K562 (cell line): ENCODE measurements around the gene RHBDD1.

ENCODE experiments used
- HDAC2 ChIP-seq: fragments of 450-650 bp; IDR thresholded peaks from 2 replicates; pipeline ENCODE4 v1.6.1; 2016; ENCODE audit warnings: mild to moderate bottlenecking
- MYBL2 ChIP-seq, 2 experiments: fragments of 450-650 bp in 1 of 2; sonication (generic) in 1 of 2; formaldehyde crosslinking in 1 of 2; IDR thresholded peaks; 2 replicates each; pipeline versions ENCODE4 v1.6.1 to v1.8.1; 2017 to 2022; ENCODE audit warnings: borderline replicate concordance in 1 of 2, inconsistent platforms in 1 of 2, low read depth in 1 of 2, mild to moderate bottlenecking in 1 of 2, missing genetic modification reagents in 1 of 2, moderate library complexity in 1 of 2
- POLR2A ChIP-seq: fragments of 450-650 bp; conservative IDR thresholded peaks from 2 replicates; pipeline ENCODE4 v1.6.1; 2016
- SRF ChIP-seq, 2 experiments: fragments of 250-450, 450-650 bp in 1 of 2; sonication (Bioruptor Pico) in 1 of 2; sonication (generic) in 1 of 2; formaldehyde crosslinking; IDR thresholded peaks; 2 replicates each; pipeline versions ENCODE4 v1.5.0 to v1.5.1; 2020 to 2022; ENCODE audit warnings: mild to moderate bottlenecking in 1 of 2, missing genetic modification reagents in 1 of 2
- THRAP3 ChIP-seq: fragments of 450-650 bp; IDR thresholded peaks from 2 replicates; pipeline ENCODE4 v1.6.1; 2016; ENCODE audit warnings: mild to moderate bottlenecking, inconsistent platforms, borderline replicate concordance
- ZBTB33 ChIP-seq: sonication (generic); formaldehyde crosslinking; IDR thresholded peaks from 2 replicates; pipeline ENCODE4 v1.8.1; 2023; ENCODE audit warnings: mild to moderate bottlenecking, missing genetic modification reagents

DNA sequence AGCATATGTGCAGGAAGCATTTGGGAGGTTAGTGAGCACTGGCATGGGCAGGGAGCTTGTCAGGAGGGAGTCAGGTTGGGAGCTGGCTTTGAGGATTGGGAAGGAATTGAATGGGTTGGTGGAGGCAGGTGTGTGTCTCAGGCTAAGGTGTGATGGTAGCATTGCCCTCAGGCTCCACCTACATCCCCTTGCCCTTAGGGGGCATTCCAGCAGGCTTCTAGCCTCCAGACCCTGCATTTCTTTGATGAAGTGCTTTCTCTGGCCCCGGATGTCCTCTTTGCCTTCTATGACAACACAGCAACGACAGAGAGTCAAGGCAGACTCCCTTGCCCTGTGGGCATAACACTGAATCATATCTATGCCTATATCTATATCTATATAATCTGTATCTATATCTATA lies 13.5 kb downstream of the RHBDD1 start:
- TF ChIP-seq POLR2A (no peak), SRF (CRISPR knock-in tag; IDR thresholded peaks at IDR 0.05) (no peak), HDAC2 (no peak), ZBTB33 (CRISPR knock-in tag) (no peak), THRAP3 (no peak), MYBL2 (IDR thresholded peaks at IDR 0.05; ENCODE audit: low read depth) (no peak), MYBL2 (CRISPR knock-in tag; IDR thresholded peaks at IDR 0.05; ENCODE audit: borderline replicate concordance) (no peak)
